Midbrain (tissue), 1 donor: ENCODE results near the gene OR4M1.
"Not testable (repeated sequence)": the region's sequence is repeated elsewhere in the genome, so short reads cannot be mapped to it uniquely, and the experiment has no call there.

ENCODE experiments used
- DNase-seq: peaks from one replicate; lab custom pipeline; 2025; lab: John Stamatoyannopoulos, UW

Gene OR4M1, protein sequence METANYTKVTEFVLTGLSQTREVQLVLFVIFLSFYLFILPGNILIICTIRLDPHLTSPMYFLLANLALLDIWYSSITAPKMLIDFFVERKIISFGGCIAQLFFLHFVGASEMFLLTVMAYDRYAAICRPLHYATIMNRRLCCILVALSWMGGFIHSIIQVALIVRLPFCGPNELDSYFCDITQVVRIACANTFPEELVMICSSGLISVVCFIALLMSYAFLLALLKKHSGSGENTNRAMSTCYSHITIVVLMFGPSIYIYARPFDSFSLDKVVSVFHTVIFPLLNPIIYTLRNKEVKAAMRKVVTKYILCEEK

DNA sequence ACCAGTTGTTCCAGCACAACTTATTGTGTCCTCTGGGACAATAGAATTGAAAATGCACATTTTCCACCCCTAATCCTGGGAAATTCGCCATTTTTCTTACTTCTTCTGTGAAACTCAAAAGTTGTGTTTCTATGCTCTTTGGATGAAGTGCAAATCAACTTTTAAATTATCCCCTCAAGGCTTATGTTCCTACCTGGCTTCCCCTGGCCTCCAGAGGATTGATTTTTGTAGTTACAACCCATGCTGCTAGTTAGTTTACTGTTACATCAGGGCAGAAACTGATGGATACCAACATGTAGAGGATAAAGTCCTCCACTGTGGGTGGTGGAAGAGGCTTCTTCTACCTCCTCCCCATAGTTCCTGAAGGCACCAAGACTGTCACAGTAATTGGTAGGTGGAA lies at the start of gene OR4M1:
TSS of gene OR4M1 (plus strand) at position 301 of the 400 bp plus-strand sequence. CDS start 6,819 bp downstream, outside the sequence.
- not testable (repeated sequence) for DNase-seq

DNA sequence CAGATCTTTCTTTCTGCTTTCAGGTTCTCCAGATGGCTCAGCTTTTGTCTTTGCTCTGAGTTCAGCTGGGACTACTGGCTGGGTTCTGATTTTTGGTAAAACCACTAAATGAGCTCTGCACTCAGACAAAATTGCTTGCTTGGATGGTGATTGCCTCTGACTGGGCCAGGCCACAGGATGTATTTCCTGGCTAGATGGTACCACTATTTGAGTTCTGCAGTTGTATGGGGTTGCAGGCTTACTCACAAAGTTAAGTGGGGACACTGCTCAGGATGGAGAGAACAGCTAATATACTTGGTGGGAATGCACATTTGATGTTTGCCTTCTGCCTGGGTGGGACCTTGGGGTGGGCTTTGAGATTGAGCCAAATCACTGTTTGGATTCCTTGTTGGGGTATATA lies 43.9 kb upstream of the OR4M1 start:
- no peak for DNase-seq

DNA sequence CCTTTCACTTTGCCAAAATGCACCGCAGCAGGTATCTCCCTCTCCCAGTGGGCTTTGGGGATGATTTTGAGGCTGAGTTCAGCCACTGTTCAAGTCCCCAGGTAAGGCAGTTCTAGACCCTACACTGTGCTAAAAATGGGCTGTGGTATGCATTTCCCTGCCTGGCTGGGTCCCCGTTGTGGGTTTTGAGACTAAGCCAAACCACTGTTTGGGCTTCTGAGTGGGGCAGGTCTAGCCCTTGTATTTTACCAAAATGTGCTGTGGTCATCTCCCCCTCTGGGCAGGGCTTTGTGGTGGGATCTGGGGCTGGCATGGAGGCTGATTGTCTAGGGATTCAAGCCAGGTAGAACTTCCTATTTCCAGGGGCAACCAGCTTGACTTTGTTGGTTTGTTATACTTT lies 43.5 kb upstream of the OR4M1 start:
- DNase-seq: no peak

DNA sequence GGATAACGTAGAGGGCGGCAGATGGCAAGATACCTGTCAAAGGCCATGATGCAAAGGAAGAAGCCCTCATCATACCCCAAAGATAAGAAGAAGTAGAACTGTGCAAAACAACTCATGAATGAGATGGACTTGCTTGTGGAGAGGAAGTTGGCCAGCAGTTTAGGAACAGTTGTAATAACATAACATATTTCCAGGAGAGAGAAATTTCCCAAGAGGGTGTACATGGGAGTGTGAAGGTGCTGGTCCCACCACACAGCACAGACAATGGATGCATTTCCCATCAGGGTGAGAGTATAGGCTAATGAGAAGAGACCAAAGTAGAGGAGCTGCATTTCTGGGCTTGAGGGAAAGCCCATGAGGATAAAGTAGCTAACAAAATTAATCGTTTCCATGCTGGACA lies 39.4 kb upstream of the OR4M1 start:
- DNase-seq: not testable (repeated sequence)

- no peak for DNase-seq
Measured at GRCh38 chr14:19743256-19743655, 30.0 kb upstream of the OR4M1 start, which contains the start of gene OR4Q3. Gene OR4Q3, plus strand, starts transcription at chr14:19743571.

- DNase-seq: not testable (repeated sequence)
Measured at GRCh38 chr14:19752316-19752715, 21.0 kb upstream of the OR4M1 start.

DNA sequence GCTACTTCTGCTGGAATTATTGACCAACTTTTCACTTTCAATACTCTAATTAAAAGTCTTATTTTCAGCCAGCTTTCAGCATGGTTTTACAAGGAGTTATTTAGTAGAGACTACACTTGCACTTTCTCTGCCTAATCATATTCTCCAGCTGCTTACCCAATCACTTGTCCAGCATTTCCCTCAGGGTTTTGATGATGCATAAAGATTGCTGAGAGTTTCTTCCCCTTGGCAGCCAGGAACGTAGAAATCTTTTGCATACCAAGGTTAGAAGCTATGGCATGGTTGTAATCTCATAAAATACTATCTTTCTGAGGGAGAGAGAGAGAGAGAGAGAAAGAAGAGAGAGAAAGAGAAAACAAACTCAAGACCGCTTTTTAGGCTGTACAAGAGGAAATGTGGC lies 19.1 kb upstream of the OR4M1 start:
- DNase-seq: no peak

GRCh38 chr14:19771491-19771890 lies 1.8 kb upstream of the OR4M1 start:
- not testable (repeated sequence) for DNase-seq

- no peak for DNase-seq
Measured at GRCh38 chr14:19771895-19772430, 1.3 kb upstream of the OR4M1 start.

- DNase-seq: not testable (repeated sequence)
Measured at GRCh38 chr14:19772454-19772853, 850 bp upstream of the OR4M1 start.

DNA sequence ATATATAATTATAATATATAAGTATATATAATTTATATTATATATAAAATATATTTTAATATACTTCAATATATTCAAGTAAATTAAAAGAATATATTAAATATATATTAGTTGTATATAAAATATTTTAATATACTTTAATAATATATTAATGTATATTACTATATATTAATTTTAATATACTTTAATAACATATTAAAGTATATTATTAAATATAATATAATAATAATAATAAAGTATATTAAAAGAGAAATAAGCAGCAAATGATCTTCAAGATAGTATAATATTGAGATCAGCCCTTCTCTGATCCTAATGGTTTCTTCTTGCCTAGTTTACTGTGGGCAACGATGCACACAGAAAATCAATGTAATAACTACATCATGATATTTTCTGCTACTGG lies 2.3 kb downstream of the OR4M1 start:
- no peak for DNase-seq

DNA sequence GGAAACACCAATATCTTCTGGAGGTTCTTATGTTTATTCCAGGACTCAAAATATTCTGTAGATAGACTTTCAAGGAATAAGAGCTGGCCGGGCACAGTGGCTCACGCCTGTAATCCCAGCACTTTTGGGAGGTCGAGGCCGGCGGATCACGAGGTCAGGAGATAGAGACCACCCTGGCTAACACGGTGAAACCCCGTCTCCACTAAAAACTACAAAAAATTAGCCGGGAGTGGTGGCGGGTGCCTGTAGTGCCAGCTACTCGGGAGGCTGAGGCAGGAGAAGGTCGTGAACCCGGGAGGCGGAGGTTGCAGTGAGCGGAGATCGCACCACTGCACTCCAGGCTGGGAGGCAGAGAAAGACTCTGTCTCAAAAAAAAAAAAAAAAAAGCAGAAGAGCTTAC lies 12.5 kb downstream of the OR4M1 start:
- DNase-seq: not testable (repeated sequence)

DNA sequence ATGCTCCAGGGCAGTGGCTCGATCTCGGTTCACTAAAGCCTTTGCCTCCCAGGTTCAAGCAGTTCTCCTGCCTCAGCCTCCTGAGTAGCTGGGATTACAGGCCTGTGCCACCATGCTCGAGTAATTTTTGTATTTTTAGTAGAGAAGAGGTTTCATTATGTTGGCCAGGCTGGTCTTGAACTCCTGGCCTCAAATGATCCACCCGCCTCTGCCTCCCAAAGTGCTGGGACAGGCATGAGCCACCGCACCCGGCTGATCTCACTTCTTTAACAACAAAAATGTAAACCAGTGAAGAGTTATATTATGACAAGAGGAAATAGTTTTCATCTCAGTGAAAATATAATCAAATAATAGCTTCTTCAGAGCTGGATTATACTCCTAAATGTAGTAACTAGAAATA lies 14.0 kb downstream of the OR4M1 start:
- not testable (repeated sequence) for DNase-seq

- DNase-seq: not testable (repeated sequence)
Measured at GRCh38 chr14:19788150-19788549, 14.8 kb downstream of the OR4M1 start.

- DNase-seq: not testable (repeated sequence)
Measured at GRCh38 chr14:19796520-19797108, 23.3 kb downstream of the OR4M1 start.

DNA sequence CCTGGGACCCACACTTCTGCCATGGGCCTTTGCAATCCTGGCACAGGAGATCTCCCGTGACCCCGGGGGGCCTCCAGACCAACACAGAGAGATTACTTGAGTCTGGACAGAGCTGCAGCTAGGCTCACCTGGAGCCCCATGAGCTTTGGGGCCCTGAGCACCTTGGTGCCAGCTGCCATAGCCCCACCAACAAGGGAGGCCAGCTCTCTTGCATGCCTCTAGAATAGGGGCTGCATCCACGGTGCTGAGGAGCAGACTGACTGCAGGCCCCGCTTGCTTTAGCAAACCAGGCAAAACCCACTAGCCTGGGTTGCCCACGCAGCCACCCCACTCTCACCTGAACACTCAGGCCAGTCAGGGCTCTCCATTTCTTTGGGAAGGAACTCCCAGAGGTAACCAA lies 26.6 kb downstream of the OR4M1 start:
- DNase-seq: no peak

DNA sequence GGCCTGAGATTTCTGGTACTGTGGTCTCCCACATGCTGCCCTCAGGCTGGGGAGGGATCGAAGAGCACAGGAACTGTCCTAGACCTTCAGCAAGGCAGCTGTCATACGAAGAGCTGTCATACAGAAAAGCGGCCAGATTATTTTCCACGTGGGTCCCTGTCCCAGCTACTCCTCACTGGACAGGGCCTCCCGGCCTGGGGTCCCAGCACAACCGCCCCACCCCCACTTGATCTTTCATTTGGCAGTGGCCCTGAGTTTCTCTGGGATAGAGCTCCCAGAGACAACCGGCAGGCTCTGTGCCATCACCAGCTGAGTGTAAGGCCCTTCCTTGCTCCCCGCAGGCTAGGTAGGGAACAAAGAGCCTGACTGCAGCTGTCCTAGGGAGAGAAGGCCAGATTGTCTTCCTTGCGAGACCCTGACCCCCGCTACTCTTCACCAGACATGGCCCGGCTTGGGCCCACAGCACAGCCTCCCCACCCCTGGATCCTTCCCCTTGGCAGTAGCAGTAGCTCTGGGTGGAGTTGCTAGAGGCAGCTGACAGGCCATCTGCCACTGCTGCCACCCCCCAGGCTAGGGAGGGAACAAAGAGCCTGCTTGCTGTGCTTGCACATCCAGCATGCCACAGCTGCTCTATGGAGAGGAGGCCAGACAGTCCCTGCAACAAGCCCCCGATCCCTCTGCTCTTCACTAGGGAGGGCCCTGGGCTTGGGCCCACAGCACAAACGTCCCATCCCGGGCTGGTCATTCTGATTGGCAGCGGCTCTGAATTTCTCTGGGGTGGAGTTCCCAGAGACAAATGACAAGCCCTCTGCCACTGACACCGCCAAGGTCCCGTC lies 27.2 kb downstream of the OR4M1 start:
- peak; percentile 88 for DNase-seq

DNA sequence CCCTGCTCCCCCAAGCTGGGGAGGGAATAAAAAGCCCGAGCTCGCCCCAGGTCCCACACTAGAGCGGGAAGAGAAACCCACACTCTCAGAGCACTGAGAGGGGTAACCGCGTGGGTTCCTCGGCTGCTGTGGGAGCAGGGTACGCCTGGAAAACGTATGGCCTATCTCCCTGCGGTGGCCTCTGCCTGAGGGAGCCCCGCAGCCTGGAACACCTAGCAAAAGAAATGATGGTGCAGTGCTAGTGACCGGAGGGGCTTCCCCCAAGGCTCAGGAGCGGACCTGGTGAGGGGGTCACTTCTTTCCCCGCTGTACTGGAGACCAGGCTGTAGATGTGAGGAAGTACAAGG lies 27.8 kb downstream of the OR4M1 start:
- peak; percentile 52 for DNase-seq

DNA sequence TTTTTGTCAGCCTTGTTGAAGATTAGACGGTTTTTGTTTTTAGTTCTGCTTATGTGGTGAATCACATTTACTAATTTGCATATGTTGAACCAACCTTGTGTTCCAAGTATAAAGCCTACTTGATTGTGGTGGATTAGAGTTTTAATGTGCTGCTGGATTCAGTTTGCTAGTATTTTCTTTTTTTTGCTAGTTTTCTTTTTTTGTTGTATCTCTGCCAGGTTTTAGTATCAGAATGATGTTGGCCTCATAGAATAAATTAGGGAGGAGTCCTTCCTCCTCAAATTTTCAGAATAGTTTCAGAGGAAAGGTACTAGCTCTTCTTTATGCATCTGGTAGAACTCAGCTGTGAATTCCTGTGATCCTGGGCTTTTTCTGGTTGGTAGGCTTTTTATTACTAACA lies 30.2 kb downstream of the OR4M1 start, which contains the start of gene OR4N2:
TSS of gene OR4N2 (plus strand) at position 301 of the 400 bp plus-strand sequence. CDS start 23,679 bp downstream, outside the sequence.
- DNase-seq: not testable (repeated sequence)

DNA sequence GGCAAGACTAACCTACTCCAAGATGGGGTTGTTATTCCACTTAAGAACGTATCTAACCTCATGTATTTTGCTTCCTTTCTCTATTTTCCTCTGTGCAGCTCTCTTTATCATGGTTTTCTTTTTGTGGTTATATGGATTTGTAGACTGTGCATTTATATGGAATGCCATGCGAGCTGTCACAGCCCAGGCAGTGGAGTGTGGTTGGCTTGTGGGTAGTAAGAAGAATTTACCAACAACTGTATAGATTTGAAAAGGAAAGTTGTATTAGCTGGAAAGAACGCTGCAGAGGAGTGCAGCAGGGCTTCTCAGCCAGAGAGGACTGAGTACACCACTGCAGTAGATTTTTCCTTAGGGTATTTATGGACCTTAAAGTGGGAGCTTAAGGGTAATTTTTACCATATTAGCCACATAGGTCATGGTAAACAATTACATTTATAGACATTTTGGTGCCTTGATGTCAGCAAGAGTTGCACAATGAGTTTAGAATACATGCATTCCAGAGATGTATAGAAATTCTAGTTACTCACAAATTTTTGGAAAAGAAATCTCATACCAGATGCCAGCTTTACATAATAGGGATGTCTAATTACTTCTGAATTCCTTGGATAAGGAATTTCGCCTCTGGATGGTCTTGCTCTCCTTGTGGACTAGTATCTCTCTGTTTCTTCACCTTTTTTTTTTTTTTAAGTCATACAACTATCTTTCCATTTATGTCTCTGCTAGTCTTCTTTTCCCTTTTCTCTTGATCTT lies 40.0 kb downstream of the OR4M1 start:
- DNase-seq: not testable (repeated sequence)

- DNase-seq: not testable (repeated sequence)
Measured at GRCh38 chr14:19819879-19820278, 46.6 kb downstream of the OR4M1 start.

- DNase-seq: not testable (repeated sequence)
Measured at GRCh38 chr14:19821016-19821415, 47.7 kb downstream of the OR4M1 start.
